ENCODE measurements around the gene GRK3. TPM values are rescaled to one million over a fixed set of nuclear protein-coding genes. Genes with fewer than 3 reads are reported as not detected.
A peak's percentile ranks its signal among the peaks of the same experiment; 100 is the strongest.

GRK3 gene
- total RNA-seq, 1 experiment from 2014 or later: 0.37 TPM

- no peak for TF ChIP-seq EZH2 (IDR thresholded peaks at IDR 0.05; ENCODE audit: low read depth)
- 0 out of 2 replicates have a peak, but pooled peaks have one; percentile 16 for TF ChIP-seq CTCF (conservative IDR thresholded peaks at IDR 0.05)
- H3K9me3 ChIP-seq (ENCODE audit: insufficient read depth, low read depth): no peaks in the 10 kb centered on the region; the same call in 1 of the 2 replicates
- H4K20me1 ChIP-seq (ENCODE audit: insufficient read depth): no peaks in the 10 kb centered on the region
- no peak overlapping the region for H2AFZ ChIP-seq
- peaks cover 17% of the 10 kb centered on the region for H3K27me3 ChIP-seq (ENCODE audit: insufficient read depth, low read depth)
- no peaks in the 10 kb centered on the region for H3K79me2 ChIP-seq (ENCODE audit: low read depth)
- H3K4me3 ChIP-seq: no peak overlapping the region
- H3K4me2 ChIP-seq: no peak overlapping the region
- DNase-seq: no peak
- no peak overlapping the region for H3K27ac ChIP-seq
- H3F3A ChIP-seq (ENCODE audit: insufficient read depth, low read depth): peaks cover 3% of the 10 kb centered on the region; the same call in 1 of the 2 replicates
- ChIA-PET CTCF (no interaction called here), POLR2A (ENCODE audit: unreplicated experiment) (no interaction called here)
- H3K4me1 ChIP-seq (replicated peaks; ENCODE audit: insufficient read depth): peaks cover 2% of the 10 kb centered on the region
- no peaks in the 10 kb centered on the region for H3K9me2 ChIP-seq (ENCODE audit: insufficient read depth)
- intact Hi-C loops (cut with micrococcal nuclease; ENCODE audit: unreplicated experiment): no loop called here
- H3K36me3 ChIP-seq (ENCODE audit: low read depth): no peaks in the 10 kb centered on the region
- no TSS peak for BruUV-seq (replicated peaks)
Measured at GRCh38 chr22:25764270-25765015, 200.0 kb downstream of the GRK3 start.

GRCh38 chr22:25765016-25765367, 200.5 kb downstream of the GRK3 start:
- H2AFZ ChIP-seq: no peak overlapping the region
- H4K20me1 ChIP-seq (ENCODE audit: insufficient read depth): no peaks in the 10 kb centered on the region
- ChIA-PET CTCF (no interaction called here), POLR2A (ENCODE audit: unreplicated experiment) (no interaction called here)
- no peaks in the 10 kb centered on the region; the same call in 1 of the 2 replicates for H3K9me3 ChIP-seq (ENCODE audit: insufficient read depth, low read depth)
- H3K36me3 ChIP-seq (ENCODE audit: low read depth): no peaks in the 10 kb centered on the region
- H3K9me2 ChIP-seq (ENCODE audit: insufficient read depth): no peaks in the 10 kb centered on the region
- peaks cover 3% of the 10 kb centered on the region; the same call in 1 of the 2 replicates for H3F3A ChIP-seq (ENCODE audit: insufficient read depth, low read depth)
- H3K4me2 ChIP-seq: no peak overlapping the region
- intact Hi-C loops (cut with micrococcal nuclease; ENCODE audit: unreplicated experiment): no loop called here
- H3K79me2 ChIP-seq (ENCODE audit: low read depth): no peaks in the 10 kb centered on the region
- peaks cover 17% of the 10 kb centered on the region for H3K27me3 ChIP-seq (ENCODE audit: insufficient read depth, low read depth)
- TF ChIP-seq EZH2 (IDR thresholded peaks at IDR 0.05; ENCODE audit: low read depth): no peak
- no peak overlapping the region for H3K27ac ChIP-seq
- no TSS peak for BruUV-seq (replicated peaks)
- H3K4me3 ChIP-seq: no peak overlapping the region
- no peak for DNase-seq
- no peaks in the 10 kb centered on the region for H3K4me1 ChIP-seq (replicated peaks; ENCODE audit: insufficient read depth)

- CTCF ChIA-PET: no interaction called here
- TF ChIP-seq CTCF (conservative IDR thresholded peaks at IDR 0.05) (no peak), EZH2 (IDR thresholded peaks at IDR 0.05; ENCODE audit: low read depth) (no peak)
Measured at GRCh38 chr22:25765801-25766200, 201.3 kb downstream of the GRK3 start.

More at GRCh38 chr22:25765801-25766200, 201.3 kb downstream of the GRK3 start:
- no peak for DNase-seq
- Histone ChIP-seq H3F3A (ENCODE audit: insufficient read depth, low read depth) (peaks cover 3% of the 10 kb centered on the region; the same call in 1 of the 2 replicates), H3K4me1 (replicated peaks; ENCODE audit: insufficient read depth) (no peaks in the 10 kb centered on the region), H3K9me3 (ENCODE audit: insufficient read depth, low read depth) (no peaks in the 10 kb centered on the region; the same call in 1 of the 2 replicates), H3K27ac (no peak overlapping the region), H3K36me3 (ENCODE audit: low read depth) (no peaks in the 10 kb centered on the region), H3K27me3 (ENCODE audit: insufficient read depth, low read depth) (peaks cover 17% of the 10 kb centered on the region), H3K4me2 (no peak overlapping the region), H4K20me1 (ENCODE audit: insufficient read depth) (no peaks in the 10 kb centered on the region), H2AFZ (no peak overlapping the region), H3K9me2 (ENCODE audit: insufficient read depth) (no peaks in the 10 kb centered on the region), H3K4me3 (no peak overlapping the region), H3K79me2 (ENCODE audit: low read depth) (no peaks in the 10 kb centered on the region)
- POLR2A ChIA-PET (ENCODE audit: unreplicated experiment): no interaction called here
- BruUV-seq (replicated peaks): no TSS peak
- intact Hi-C loops (cut with micrococcal nuclease; ENCODE audit: unreplicated experiment): no loop called here
